ENCODE measurements around the gene ABLIM3.

DNA sequence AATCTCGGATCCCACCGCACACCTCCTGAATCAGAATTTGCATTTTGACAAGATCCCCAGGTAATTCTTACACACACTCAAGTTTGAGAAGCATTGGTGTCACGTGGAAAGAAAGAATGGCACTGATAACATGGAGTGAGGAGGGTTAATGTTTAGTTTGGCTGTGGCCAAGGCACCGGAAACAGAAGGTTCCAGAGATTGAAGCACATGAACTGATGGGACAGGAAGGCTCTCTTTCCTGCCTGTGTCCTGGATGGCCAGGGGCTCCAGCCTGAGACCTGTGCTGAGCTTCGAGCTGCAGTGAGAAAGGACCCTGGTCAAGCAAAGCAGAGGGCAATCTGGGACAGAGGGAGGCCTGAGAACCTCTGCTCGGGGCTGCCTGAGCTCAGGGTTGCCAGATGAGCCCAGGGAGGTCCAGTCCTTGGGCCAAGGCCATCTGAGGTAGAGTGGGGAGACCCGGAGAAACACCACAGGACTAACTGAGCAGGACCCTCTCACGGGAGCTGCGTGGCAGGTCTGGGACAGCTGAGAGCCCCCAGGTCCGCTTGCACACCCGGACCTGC is 157.6 kb downstream of the ABLIM3 start:
- TF ChIP-seq POLR2AphosphoS5 (IDR thresholded peaks at IDR 0.05) (peak; percentile 28), POLR2A (IDR thresholded peaks at IDR 0.05) (no peak)
- TF ChIP-seq, protein P1, sequence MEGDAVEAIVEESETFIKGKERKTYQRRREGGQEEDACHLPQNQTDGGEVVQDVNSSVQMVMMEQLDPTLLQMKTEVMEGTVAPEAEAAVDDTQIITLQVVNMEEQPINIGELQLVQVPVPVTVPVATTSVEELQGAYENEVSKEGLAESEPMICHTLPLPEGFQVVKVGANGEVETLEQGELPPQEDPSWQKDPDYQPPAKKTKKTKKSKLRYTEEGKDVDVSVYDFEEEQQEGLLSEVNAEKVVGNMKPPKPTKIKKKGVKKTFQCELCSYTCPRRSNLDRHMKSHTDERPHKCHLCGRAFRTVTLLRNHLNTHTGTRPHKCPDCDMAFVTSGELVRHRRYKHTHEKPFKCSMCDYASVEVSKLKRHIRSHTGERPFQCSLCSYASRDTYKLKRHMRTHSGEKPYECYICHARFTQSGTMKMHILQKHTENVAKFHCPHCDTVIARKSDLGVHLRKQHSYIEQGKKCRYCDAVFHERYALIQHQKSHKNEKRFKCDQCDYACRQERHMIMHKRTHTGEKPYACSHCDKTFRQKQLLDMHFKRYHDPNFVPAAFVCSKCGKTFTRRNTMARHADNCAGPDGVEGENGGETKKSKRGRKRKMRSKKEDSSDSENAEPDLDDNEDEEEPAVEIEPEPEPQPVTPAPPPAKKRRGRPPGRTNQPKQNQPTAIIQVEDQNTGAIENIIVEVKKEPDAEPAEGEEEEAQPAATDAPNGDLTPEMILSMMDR (IDR thresholded peaks at IDR 0.05) = no peak

All from gastroesophageal sphincter (tissue), 3 donors.